ENCODE data around the gene ANO7. TPM values are rescaled to one million over a fixed set of nuclear protein-coding genes. Genes with fewer than 3 reads are reported as not detected.
A peak's percentile ranks its signal among the peaks of the same experiment; 100 is the strongest.

The ANO7 gene
- total and polyA plus RNA-seq, 2 of the 13 experiments (the other 11 are each of a cell fraction or from before 2014, with no cell fraction given): 4.1 to 4.9 TPM

DNA sequence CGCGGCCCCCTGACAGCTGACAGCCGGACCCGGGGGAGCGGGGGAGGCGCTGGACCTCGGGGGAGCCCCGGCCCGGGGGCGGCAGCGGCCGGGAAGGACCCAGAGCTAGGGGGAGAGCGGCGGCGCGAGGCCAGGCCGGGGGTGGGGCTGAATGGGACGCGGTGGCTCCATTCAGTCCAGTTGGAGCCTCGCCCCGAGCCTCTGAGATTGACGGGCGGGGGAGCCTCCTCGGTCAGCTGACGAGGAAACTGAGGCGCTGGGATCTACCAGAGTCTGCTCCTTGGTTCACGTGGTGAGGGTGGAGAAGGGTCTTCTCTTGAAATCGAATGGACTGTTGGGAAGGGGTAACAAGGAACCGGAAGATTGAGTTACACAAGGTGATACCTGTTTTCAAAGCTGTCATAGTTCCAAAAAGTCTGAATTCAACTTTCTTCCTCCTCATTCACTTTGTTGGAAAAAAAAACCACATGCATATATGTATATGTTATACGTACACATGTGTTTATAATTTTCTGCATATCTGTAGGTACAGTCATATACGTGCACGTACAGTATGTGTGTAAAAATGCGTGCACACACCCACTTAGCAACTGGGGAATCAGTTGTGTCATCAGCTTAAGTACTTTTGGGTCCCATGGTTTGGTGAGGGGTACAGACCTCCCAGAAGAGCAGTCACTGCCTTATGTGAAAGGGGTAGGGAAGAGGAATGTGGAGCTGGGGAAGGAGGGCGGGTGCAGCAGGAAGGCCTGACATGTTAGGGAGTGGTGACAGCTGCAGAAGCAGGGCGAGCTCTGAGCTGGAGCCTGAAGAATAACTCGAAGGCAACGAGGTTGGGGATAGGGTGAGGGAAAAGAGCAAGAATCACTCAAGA is 37.6 kb upstream of the ANO7 start (continued):
- TF ChIP-seq MTA3 (CRISPR knock-in tag; IDR thresholded peaks at IDR 0.05): no peak
- no peak for TF ChIP-seq SOX13 (IDR thresholded peaks at IDR 0.05)
- no peak for TF ChIP-seq SOX13 (CRISPR knock-in tag; conservative IDR thresholded peaks at IDR 0.05 in 1 of 2, IDR thresholded peaks at IDR 0.05 in 1 of 2)
- TF ChIP-seq, protein P1, sequence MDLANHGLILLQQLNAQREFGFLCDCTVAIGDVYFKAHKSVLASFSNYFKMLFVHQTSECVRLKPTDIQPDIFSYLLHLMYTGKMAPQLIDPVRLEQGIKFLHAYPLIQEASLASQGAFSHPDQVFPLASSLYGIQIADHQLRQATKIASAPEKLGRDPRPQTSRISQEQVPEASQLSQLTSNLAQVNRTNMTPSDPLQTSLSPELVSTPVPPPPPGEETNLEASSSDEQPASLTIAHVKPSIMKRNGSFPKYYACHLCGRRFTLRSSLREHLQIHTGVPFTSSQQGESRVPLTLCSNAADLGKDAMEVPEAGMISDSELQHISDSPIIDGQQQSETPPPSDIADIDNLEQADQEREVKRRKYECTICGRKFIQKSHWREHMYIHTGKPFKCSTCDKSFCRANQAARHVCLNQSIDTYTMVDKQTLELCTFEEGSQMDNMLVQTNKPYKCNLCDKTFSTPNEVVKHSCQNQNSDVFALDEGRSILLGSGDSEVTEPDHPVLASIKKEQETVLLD (CRISPR knock-in tag; IDR thresholded peaks at IDR 0.05; ENCODE audit: low read depth): 0 out of 2 replicates have a peak, but pooled peaks have one; percentile 39
- no peak for TF ChIP-seq ARHGAP35 (CRISPR knock-in tag; IDR thresholded peaks at IDR 0.05; ENCODE audit: borderline replicate concordance)
- no peak for TF ChIP-seq BCL6 (CRISPR knock-in tag; IDR thresholded peaks at IDR 0.05)
- no peak for TF ChIP-seq ZNF549 (CRISPR knock-in tag; IDR thresholded peaks at IDR 0.05)
- TF ChIP-seq, protein P2, sequence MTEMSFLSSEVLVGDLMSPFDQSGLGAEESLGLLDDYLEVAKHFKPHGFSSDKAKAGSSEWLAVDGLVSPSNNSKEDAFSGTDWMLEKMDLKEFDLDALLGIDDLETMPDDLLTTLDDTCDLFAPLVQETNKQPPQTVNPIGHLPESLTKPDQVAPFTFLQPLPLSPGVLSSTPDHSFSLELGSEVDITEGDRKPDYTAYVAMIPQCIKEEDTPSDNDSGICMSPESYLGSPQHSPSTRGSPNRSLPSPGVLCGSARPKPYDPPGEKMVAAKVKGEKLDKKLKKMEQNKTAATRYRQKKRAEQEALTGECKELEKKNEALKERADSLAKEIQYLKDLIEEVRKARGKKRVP (CRISPR knock-in tag; IDR thresholded peaks at IDR 0.05): no peak
- no peak for TF ChIP-seq ZMYM2 (CRISPR knock-in tag; IDR thresholded peaks at IDR 0.05)
- TF ChIP-seq HDAC6 (IDR thresholded peaks at IDR 0.05; ENCODE audit: low read depth, low read length): no peak
- no peak for TF ChIP-seq SRF (IDR thresholded peaks at IDR 0.05; ENCODE audit: low read depth, low read length)
- TF ChIP-seq, protein P3, sequence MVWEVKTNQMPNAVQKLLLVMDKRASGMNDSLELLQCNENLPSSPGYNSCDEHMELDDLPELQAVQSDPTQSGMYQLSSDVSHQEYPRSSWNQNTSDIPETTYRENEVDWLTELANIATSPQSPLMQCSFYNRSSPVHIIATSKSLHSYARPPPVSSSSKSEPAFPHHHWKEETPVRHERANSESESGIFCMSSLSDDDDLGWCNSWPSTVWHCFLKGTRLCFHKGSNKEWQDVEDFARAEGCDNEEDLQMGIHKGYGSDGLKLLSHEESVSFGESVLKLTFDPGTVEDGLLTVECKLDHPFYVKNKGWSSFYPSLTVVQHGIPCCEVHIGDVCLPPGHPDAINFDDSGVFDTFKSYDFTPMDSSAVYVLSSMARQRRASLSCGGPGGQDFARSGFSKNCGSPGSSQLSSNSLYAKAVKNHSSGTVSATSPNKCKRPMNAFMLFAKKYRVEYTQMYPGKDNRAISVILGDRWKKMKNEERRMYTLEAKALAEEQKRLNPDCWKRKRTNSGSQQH (CRISPR knock-in tag; IDR thresholded peaks at IDR 0.05; ENCODE audit: low read depth): no peak
- TF ChIP-seq, protein P4, sequence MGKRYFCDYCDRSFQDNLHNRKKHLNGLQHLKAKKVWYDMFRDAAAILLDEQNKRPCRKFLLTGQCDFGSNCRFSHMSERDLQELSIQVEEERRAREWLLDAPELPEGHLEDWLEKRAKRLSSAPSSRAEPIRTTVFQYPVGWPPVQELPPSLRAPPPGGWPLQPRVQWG (CRISPR knock-in tag; IDR thresholded peaks at IDR 0.05; ENCODE audit: borderline replicate concordance, low read depth): no peak
- TF ChIP-seq BRD4 (CRISPR knock-in tag; IDR thresholded peaks at IDR 0.05): no peak
- no peak for TF ChIP-seq NFYB (CRISPR knock-in tag; IDR thresholded peaks at IDR 0.05)
- TF ChIP-seq ZNF260 (CRISPR knock-in tag; IDR thresholded peaks at IDR 0.05; ENCODE audit: borderline replicate concordance, low read depth): no peak
- TF ChIP-seq ZIK1 (CRISPR knock-in tag; IDR thresholded peaks at IDR 0.05; ENCODE audit: borderline replicate concordance, low read depth): 0 out of 2 replicates have a peak, but pooled peaks have one; percentile 15
- TF ChIP-seq SP140L (CRISPR knock-in tag; IDR thresholded peaks at IDR 0.05; ENCODE audit: borderline replicate concordance): no peak
- no peak for TF ChIP-seq ELF4 (CRISPR knock-in tag; IDR thresholded peaks at IDR 0.05; ENCODE audit: borderline replicate concordance)
- no peak for TF ChIP-seq CREB1 (IDR thresholded peaks at IDR 0.05)
- no peak for TF ChIP-seq CREB1 (CRISPR knock-in tag; IDR thresholded peaks at IDR 0.05)
- TF ChIP-seq, protein P5, sequence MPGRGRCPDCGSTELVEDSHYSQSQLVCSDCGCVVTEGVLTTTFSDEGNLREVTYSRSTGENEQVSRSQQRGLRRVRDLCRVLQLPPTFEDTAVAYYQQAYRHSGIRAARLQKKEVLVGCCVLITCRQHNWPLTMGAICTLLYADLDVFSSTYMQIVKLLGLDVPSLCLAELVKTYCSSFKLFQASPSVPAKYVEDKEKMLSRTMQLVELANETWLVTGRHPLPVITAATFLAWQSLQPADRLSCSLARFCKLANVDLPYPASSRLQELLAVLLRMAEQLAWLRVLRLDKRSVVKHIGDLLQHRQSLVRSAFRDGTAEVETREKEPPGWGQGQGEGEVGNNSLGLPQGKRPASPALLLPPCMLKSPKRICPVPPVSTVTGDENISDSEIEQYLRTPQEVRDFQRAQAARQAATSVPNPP (CRISPR knock-in tag; IDR thresholded peaks at IDR 0.05): 0 out of 2 replicates have a peak, but pooled peaks have one; percentile 16
- TF ChIP-seq MBNL3 (CRISPR knock-in tag; conservative IDR thresholded peaks at IDR 0.05): no peak
- no peak; the same call in 1 of the 2 replicates for TF ChIP-seq ZNF558 (CRISPR knock-in tag; IDR thresholded peaks at IDR 0.05; ENCODE audit: borderline replicate concordance)
- no peak for TF ChIP-seq ARNT2 (CRISPR knock-in tag; IDR thresholded peaks at IDR 0.05; ENCODE audit: low read depth)
